K562 (cell line): ENCODE measurements around the gene CAST. TPM values are rescaled to one million over a fixed set of nuclear protein-coding genes. Genes with fewer than 3 reads are reported as not detected.

ENCODE experiments used
- CBX8 ChIP-seq: fragments of 200-600 bp; sonication (generic); IDR thresholded peaks from 2 replicates; pipeline ENCODE4 v1.6.1; 2012; ENCODE audit warnings: borderline replicate concordance, mixed run types, low read depth, mild to moderate bottlenecking, moderate library complexity, mixed read lengths, low read length, control low read depth, inconsistent platforms; ENCODE audit not compliant: poor library complexity, severe bottlenecking; ENCODE audit errors: extremely low read depth
- COPS2 ChIP-seq: fragments of 450-650 bp; conservative IDR thresholded peaks from 2 replicates; pipeline ENCODE4 v1.6.1; 2016; ENCODE audit warnings: mild to moderate bottlenecking, moderate library complexity
- ZBTB9 ChIP-seq: fragments of 450-650 bp; formaldehyde crosslinking; IDR thresholded peaks from 2 replicates; pipeline ENCODE4 v1.4.0; 2020; ENCODE audit warnings: mild to moderate bottlenecking, moderate library complexity
- ZKSCAN1 ChIP-seq: fragments of 150-350 bp; IDR thresholded peaks from 2 replicates; pipeline ENCODE4 v1.6.1; 2016; ENCODE audit warnings: low read depth, low read length
- polyA plus RNA-seq, 8 experiments: library from polyadenylated mRNA; depleted of rRNA in 4 of 8; stranded (reverse) in 5 of 8; unstranded in 3 of 8; fragments of >200 nt; fragmentation: Nextera tagmentation in 2 of 8; fragmentation: Illumina TruSeq in 1 of 8; extraction: Ambion mirVana in 2 of 8; extraction: Trizol in 1 of 8; gene quantifications; 2 replicates each; pipeline versions ENCODE4 v1.2.1 to v1.2.3, GENCODE V29; 2011 to 2014; ENCODE audit warnings: inconsistent platforms in 1 of 8, missing spikeins in 1 of 8
- total RNA-seq, 7 experiments: library from RNA; depleted of rRNA in 6 of 7; stranded (reverse); fragments of >200 nt in 6 of 7; fragmentation: Illumina TruSeq in 2 of 7; extraction: Trizol in 2 of 7; gene quantifications; 2 replicates each; pipeline versions ENCODE4 v1.2.1 to v1.2.3, GENCODE V29; 2011 to 2021; ENCODE audit warnings: low replicate concordance in 1 of 7

CAST gene
- total and polyA plus RNA-seq, 9 of the 15 experiments (the other 6 are each of a cell fraction or from before 2014, with no cell fraction given) = 55.5 to 136 (median 86.1) TPM

- TF ChIP-seq ZBTB9 (CRISPR knock-in tag) (no peak), ZKSCAN1 (no peak), CBX8 (no peak), COPS2 (no peak)
These were observed 161.8 kb downstream of the CAST start (continued) for GRCh38 chr5:96823900-96824380.

Other genes starting within 250 kb of the CAST start
- not detected in 2 replicates for gene PCSK1, start 229.1 kb upstream of the CAST start, total RNA-seq (2014; rRNA removed)
- gene PCSK1, start 229.1 kb upstream of the CAST start, total RNA-seq (2014; rRNA removed; fragmentation: Illumina TruSeq; extraction: Trizol) = not detected in 2 replicates
- not detected in 2 replicates for gene PCSK1, start 229.1 kb upstream of the CAST start, total RNA-seq (2015; rRNA removed; fragmentation: Illumina TruSeq; extraction: Trizol)
- gene PCSK1, start 229.1 kb upstream of the CAST start, total RNA-seq (2021) = not detected in 2 replicates
- gene PCSK1, start 229.1 kb upstream of the CAST start, polyA plus RNA-seq (2011; rRNA removed) = not detected in 2 replicates
- gene PCSK1, start 229.1 kb upstream of the CAST start, polyA plus RNA-seq (2014; fragmentation: Illumina TruSeq; extraction: Trizol) = not detected in 2 replicates
- gene PCSK1, start 229.1 kb upstream of the CAST start, polyA plus RNA-seq (2014; fragmentation: Nextera tagmentation; extraction: Ambion mirVana) = not detected
- not detected in 2 replicates for gene PCSK1, start 229.1 kb upstream of the CAST start, polyA plus RNA-seq (2014; rRNA removed)
- 11.0 and 15.0 TPM in 2 replicates for gene ERAP1, start 145.6 kb downstream of the CAST start, total RNA-seq (2014; rRNA removed)
- 18.6 and 19.6 TPM in 2 replicates for gene ERAP1, start 145.6 kb downstream of the CAST start, total RNA-seq (2014; rRNA removed; fragmentation: Illumina TruSeq; extraction: Trizol)
- gene ERAP1, start 145.6 kb downstream of the CAST start, total RNA-seq (2015; rRNA removed; fragmentation: Illumina TruSeq; extraction: Trizol) = 21.0 and 22.0 TPM in 2 replicates
- 23.1 and 26.8 TPM in 2 replicates for gene ERAP1, start 145.6 kb downstream of the CAST start, total RNA-seq (2021)
- 23.3 and 25.5 TPM in 2 replicates for gene ERAP1, start 145.6 kb downstream of the CAST start, polyA plus RNA-seq (2011; rRNA removed)
- 23.4 and 31.5 TPM in 2 replicates for gene ERAP1, start 145.6 kb downstream of the CAST start, polyA plus RNA-seq (2014; fragmentation: Illumina TruSeq; extraction: Trizol)
- gene ERAP1, start 145.6 kb downstream of the CAST start, polyA plus RNA-seq (2014; fragmentation: Nextera tagmentation; extraction: Ambion mirVana) = 1 to 10 TPM; 2.1 to 3.8 TPM
- 11.9 TPM in 2 replicates for gene ERAP1, start 145.6 kb downstream of the CAST start, polyA plus RNA-seq (2014; rRNA removed)
- gene ERAP2, start 214.1 kb downstream of the CAST start, total RNA-seq (2014; rRNA removed) = 1.7 and 2.5 TPM in 2 replicates
- gene ERAP2, start 214.1 kb downstream of the CAST start, total RNA-seq (2014; rRNA removed; fragmentation: Illumina TruSeq; extraction: Trizol) = 2.3 and 2.4 TPM in 2 replicates
- gene ERAP2, start 214.1 kb downstream of the CAST start, total RNA-seq (2015; rRNA removed; fragmentation: Illumina TruSeq; extraction: Trizol) = 2.3 and 3.0 TPM in 2 replicates
- gene ERAP2, start 214.1 kb downstream of the CAST start, total RNA-seq (2021) = 1.4 and 2.2 TPM in 2 replicates
- 1.9 and 2.1 TPM in 2 replicates for gene ERAP2, start 214.1 kb downstream of the CAST start, polyA plus RNA-seq (2011; rRNA removed)
- gene ERAP2, start 214.1 kb downstream of the CAST start, polyA plus RNA-seq (2014; fragmentation: Illumina TruSeq; extraction: Trizol) = 1.3 TPM in 2 replicates
- 1 to 10 TPM in 1 of 2 experiments, under 1 TPM in 1; 0.93 to 1.2 TPM for gene ERAP2, start 214.1 kb downstream of the CAST start, polyA plus RNA-seq (2014; fragmentation: Nextera tagmentation; extraction: Ambion mirVana)
- 0.27 and 4.0 TPM in 2 replicates for gene ERAP2, start 214.1 kb downstream of the CAST start, polyA plus RNA-seq (2014; rRNA removed)